Cortex of kidney (tissue), 1 donor: Measurements from ENCODE around the gene MPV17L2.

Source experiments
- DNase-seq: peaks from one replicate; lab custom pipeline; 2025; lab: John Stamatoyannopoulos, UW

MPV17L2 gene

GRCh38 chr19:18160971-18161635 lies 31.9 kb upstream of the MPV17L2 start:
- no peak for DNase-seq

GRCh38 chr19:18161636-18162002 lies 31.4 kb upstream of the MPV17L2 start:
- DNase-seq: no peak

- no peak for DNase-seq
Measured at GRCh38 chr19:18164072-18164471, 28.9 kb upstream of the MPV17L2 start.

GRCh38 chr19:18165794-18166544 lies 27.0 kb upstream of the MPV17L2 start:
- DNase-seq: no peak

GRCh38 chr19:18167011-18167410 lies 26.0 kb upstream of the MPV17L2 start:
- DNase-seq: no peak

- DNase-seq: no peak
Measured at GRCh38 chr19:18167975-18168645, 24.9 kb upstream of the MPV17L2 start.

GRCh38 chr19:18168673-18169381 lies 24.2 kb upstream of the MPV17L2 start:
- DNase-seq: no peak

- no peak for DNase-seq
Measured at GRCh38 chr19:18170714-18171255, 22.2 kb upstream of the MPV17L2 start.

- DNase-seq: no peak
Measured at GRCh38 chr19:18171605-18172327, 21.3 kb upstream of the MPV17L2 start.

GRCh38 chr19:18172331-18173053 lies 20.5 kb upstream of the MPV17L2 start:
- no peak for DNase-seq

- no peak for DNase-seq
Measured at GRCh38 chr19:18173054-18173571, 19.9 kb upstream of the MPV17L2 start.

GRCh38 chr19:18173572-18174288 lies 19.3 kb upstream of the MPV17L2 start, which contains the start of gene IFI30:
IFI30 (plus strand) TSS chr19:18173813; CDS start chr19:18173842, 29 bp downstream.
- DNase-seq: no peak

GRCh38 chr19:18174983-18175382 lies 18.0 kb upstream of the MPV17L2 start:
- DNase-seq: no peak

GRCh38 chr19:18176367-18177310 lies 16.4 kb upstream of the MPV17L2 start:
- DNase-seq: no peak

GRCh38 chr19:18179957-18180356 lies 13.1 kb upstream of the MPV17L2 start:
- no peak for DNase-seq

GRCh38 chr19:18183529-18183928 lies 9.5 kb upstream of the MPV17L2 start:
- no peak for DNase-seq

GRCh38 chr19:18185538-18185937 lies 7.5 kb upstream of the MPV17L2 start:
- DNase-seq: no peak

GRCh38 chr19:18190278-18190677 lies 2.7 kb upstream of the MPV17L2 start:
- DNase-seq: no peak

- no peak for DNase-seq
Measured at GRCh38 chr19:18191640-18192062, 1.4 kb upstream of the MPV17L2 start.
